ENCODE measurements around the gene JUNB.
A peak's percentile ranks its signal among the peaks of the same experiment; 100 is the strongest.

DNA sequence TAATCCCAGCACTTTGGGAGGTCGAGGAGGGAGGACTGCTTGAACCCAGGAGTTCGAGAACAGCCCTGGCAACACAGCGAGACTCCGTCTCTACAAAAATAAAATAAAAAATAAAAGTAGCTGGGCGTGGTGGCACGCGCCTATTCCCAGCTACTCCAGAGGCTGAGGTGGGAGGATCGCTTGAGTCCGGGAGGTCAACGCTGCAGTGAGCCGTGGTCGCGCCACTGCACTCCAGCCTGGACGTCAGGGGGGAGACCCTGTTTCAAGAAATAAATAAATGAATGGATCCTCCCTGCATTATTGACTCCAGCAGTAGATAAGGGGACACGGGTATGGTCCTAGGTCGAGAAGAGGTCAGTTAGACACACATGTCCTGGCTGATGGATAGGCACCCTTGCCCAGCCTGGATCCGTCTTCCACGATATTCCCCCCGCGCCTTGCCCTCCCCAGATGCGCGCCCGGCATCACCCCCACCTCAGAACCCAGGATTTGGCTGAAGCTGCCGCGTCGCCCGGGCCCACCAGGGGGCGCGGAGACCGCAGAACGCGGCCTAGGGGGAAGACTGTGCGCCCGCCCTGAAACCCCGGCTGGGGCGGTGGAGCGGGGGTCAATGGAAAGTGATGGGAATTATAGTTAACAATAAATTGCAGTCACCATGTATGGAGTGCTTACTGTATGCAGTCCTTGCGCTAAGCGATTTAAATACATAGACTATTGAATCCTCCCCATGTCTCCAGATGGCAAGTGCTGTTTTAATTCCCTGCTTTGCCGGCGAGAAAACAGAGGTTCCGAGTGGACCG, 13.9 kb upstream of the JUNB start:
- TF ChIP-seq, protein P1, sequence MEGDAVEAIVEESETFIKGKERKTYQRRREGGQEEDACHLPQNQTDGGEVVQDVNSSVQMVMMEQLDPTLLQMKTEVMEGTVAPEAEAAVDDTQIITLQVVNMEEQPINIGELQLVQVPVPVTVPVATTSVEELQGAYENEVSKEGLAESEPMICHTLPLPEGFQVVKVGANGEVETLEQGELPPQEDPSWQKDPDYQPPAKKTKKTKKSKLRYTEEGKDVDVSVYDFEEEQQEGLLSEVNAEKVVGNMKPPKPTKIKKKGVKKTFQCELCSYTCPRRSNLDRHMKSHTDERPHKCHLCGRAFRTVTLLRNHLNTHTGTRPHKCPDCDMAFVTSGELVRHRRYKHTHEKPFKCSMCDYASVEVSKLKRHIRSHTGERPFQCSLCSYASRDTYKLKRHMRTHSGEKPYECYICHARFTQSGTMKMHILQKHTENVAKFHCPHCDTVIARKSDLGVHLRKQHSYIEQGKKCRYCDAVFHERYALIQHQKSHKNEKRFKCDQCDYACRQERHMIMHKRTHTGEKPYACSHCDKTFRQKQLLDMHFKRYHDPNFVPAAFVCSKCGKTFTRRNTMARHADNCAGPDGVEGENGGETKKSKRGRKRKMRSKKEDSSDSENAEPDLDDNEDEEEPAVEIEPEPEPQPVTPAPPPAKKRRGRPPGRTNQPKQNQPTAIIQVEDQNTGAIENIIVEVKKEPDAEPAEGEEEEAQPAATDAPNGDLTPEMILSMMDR (IDR thresholded peaks at IDR 0.05; ENCODE audit: low read depth, low read length) = peak; percentile 82
- TF ChIP-seq, protein P2, sequence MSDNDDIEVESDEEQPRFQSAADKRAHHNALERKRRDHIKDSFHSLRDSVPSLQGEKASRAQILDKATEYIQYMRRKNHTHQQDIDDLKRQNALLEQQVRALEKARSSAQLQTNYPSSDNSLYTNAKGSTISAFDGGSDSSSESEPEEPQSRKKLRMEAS (IDR thresholded peaks at IDR 0.05; ENCODE audit: low read depth, low read length) = no peak
